ENCODE data around the gene DDX42.

DDX42 gene

GRCh38 chr17:63816669-63817068, 42.7 kb downstream of the DDX42 start:
- Histone ChIP-seq H4K20me1 (ENCODE audit: insufficient read depth, low read length) (peaks cover 24% of the 10 kb centered on the region; the same call in 1 of the 2 replicates), H3K9me3 (ENCODE audit: insufficient read depth, low read length, severe bottlenecking) (no peaks in the 10 kb centered on the region), H3K36me3 (ENCODE audit: insufficient read depth, low read length) (peaks cover 100% of the 10 kb centered on the region), H3K4me1 (ENCODE audit: insufficient read depth, low read length) (no peaks in the 10 kb centered on the region), H3K9ac (ENCODE audit: low read depth, low read length) (no peak overlapping the region), H3K79me2 (ENCODE audit: insufficient read depth, low read length) (0 out of 2 replicates have a peak, but pooled peaks cover 6% of the 10 kb centered on the region), H3K27me3 (ENCODE audit: insufficient read depth, low read length, poor library complexity) (no peaks in the 10 kb centered on the region), H3K4me2 (ENCODE audit: insufficient read depth, low read length) (no peak overlapping the region), H2AFZ (ENCODE audit: low read depth, low read length) (no peak overlapping the region), H3K27ac (ENCODE audit: low read length) (no peak overlapping the region), H3K4me3 (ENCODE audit: low read depth in 1 of 2, low read length in 2 of 2) (no peak overlapping the region)
- no peak for DNase-seq
- TF ChIP-seq EZH2 (IDR thresholded peaks at IDR 0.05; ENCODE audit: borderline replicate concordance, low read depth, low read length, severe bottlenecking) (no peak), CTCF (IDR thresholded peaks at IDR 0.05; ENCODE audit: borderline replicate concordance, extremely low read depth, low read length, poor library complexity, severe bottlenecking) (no peak)
- no peak for ATAC-seq (ENCODE audit: insufficient read depth, low read depth)

- H3K27ac ChIP-seq (ENCODE audit: low read length): no peak overlapping the region
- no peak overlapping the region for H3K4me3 ChIP-seq (ENCODE audit: low read depth in 1 of 2, low read length in 2 of 2)
- H3K36me3 ChIP-seq (ENCODE audit: insufficient read depth, low read length): peaks cover 100% of the 10 kb centered on the region
- H2AFZ ChIP-seq (ENCODE audit: low read depth, low read length): no peak overlapping the region
- H3K4me2 ChIP-seq (ENCODE audit: insufficient read depth, low read length): no peak overlapping the region
- TF ChIP-seq EZH2 (IDR thresholded peaks at IDR 0.05; ENCODE audit: borderline replicate concordance, low read depth, low read length, severe bottlenecking) (no peak), CTCF (IDR thresholded peaks at IDR 0.05; ENCODE audit: borderline replicate concordance, extremely low read depth, low read length, poor library complexity, severe bottlenecking) (no peak)
- ATAC-seq (ENCODE audit: insufficient read depth, low read depth) (no peak), DNase-seq (no peak)
- peaks cover 26% of the 10 kb centered on the region; the same call in 1 of the 2 replicates for H4K20me1 ChIP-seq (ENCODE audit: insufficient read depth, low read length)
- H3K9ac ChIP-seq (ENCODE audit: low read depth, low read length): no peak overlapping the region
- H3K4me1 ChIP-seq (ENCODE audit: insufficient read depth, low read length): no peaks in the 10 kb centered on the region
- peaks cover 8% of the 10 kb centered on the region; the same call in 1 of the 2 replicates for H3K79me2 ChIP-seq (ENCODE audit: insufficient read depth, low read length)
- H3K27me3 ChIP-seq (ENCODE audit: insufficient read depth, low read length, poor library complexity): no peaks in the 10 kb centered on the region
- H3K9me3 ChIP-seq (ENCODE audit: insufficient read depth, low read length, severe bottlenecking): no peaks in the 10 kb centered on the region
Measured at GRCh38 chr17:63817736-63818385, 43.9 kb downstream of the DDX42 start.

GRCh38 chr17:63819131-63819530, 45.2 kb downstream of the DDX42 start:
- ATAC-seq (ENCODE audit: insufficient read depth, low read depth): no peak

More at GRCh38 chr17:63819131-63819530, 45.2 kb downstream of the DDX42 start:
- no peak for TF ChIP-seq EZH2 (IDR thresholded peaks at IDR 0.05; ENCODE audit: borderline replicate concordance, low read depth, low read length, severe bottlenecking)
- TF ChIP-seq CTCF (IDR thresholded peaks at IDR 0.05; ENCODE audit: borderline replicate concordance, extremely low read depth, low read length, poor library complexity, severe bottlenecking): no peak
- Histone ChIP-seq H3K9ac (ENCODE audit: low read depth, low read length) (no peak overlapping the region), H3K27me3 (ENCODE audit: insufficient read depth, low read length, poor library complexity) (no peaks in the 10 kb centered on the region), H3K27ac (ENCODE audit: low read length) (no peak overlapping the region), H3K4me1 (ENCODE audit: insufficient read depth, low read length) (no peaks in the 10 kb centered on the region), H3K79me2 (ENCODE audit: insufficient read depth, low read length) (peaks cover 8% of the 10 kb centered on the region; the same call in 1 of the 2 replicates), H3K36me3 (ENCODE audit: insufficient read depth, low read length) (peaks cover 97% of the 10 kb centered on the region), H3K4me2 (ENCODE audit: insufficient read depth, low read length) (no peak overlapping the region), H3K9me3 (ENCODE audit: insufficient read depth, low read length, severe bottlenecking) (no peaks in the 10 kb centered on the region), H2AFZ (ENCODE audit: low read depth, low read length) (no peak overlapping the region), H4K20me1 (ENCODE audit: insufficient read depth, low read length) (peaks cover 26% of the 10 kb centered on the region; the same call in 1 of the 2 replicates), H3K4me3 (ENCODE audit: low read depth in 1 of 2, low read length in 2 of 2) (no peak overlapping the region)
- DNase-seq: no peak

Data from DND-41 (cell line).